OCI-LY1 (cell line): ENCODE results near the gene PRPF38A.

ENCODE experiments used
- H2AFZ ChIP-seq: fragments of 200-600 bp; sonication (generic), shearing (Covaris generic); 2 replicates; pipeline ENCODE4 v1.6.0; 2014; ENCODE audit warnings: antibody characterized with exemption, mild to moderate bottlenecking, low read length
- H3F3A ChIP-seq: fragments of 200-600 bp; sonication (generic), shearing (Covaris generic); 2 replicates; pipeline ENCODE4 v1.6.0; 2014; ENCODE audit warnings: mild to moderate bottlenecking, antibody characterized with exemption, low read length, moderate library complexity; ENCODE audit not compliant: insufficient read depth
- H3K27ac ChIP-seq: fragments of 200-600 bp; sonication (generic); 2 replicates; pipeline ENCODE4 v1.5.1; 2014; ENCODE audit warnings: low read length, mixed run types, mild to moderate bottlenecking, low read depth; ENCODE audit not compliant: poor library complexity, severe bottlenecking
- H3K27me3 ChIP-seq: fragments of 200-600 bp; sonication (generic); 2 replicates; pipeline ENCODE4 v1.6.0; 2014; ENCODE audit warnings: antibody characterized with exemption, mild to moderate bottlenecking, low read length, moderate library complexity; ENCODE audit not compliant: insufficient read depth
- H3K36me3 ChIP-seq: fragments of 200-600 bp; sonication (generic); 2 replicates; pipeline ENCODE4 v1.6.1; 2014; ENCODE audit warnings: mild to moderate bottlenecking, antibody characterized with exemption, low read length, moderate library complexity, mixed read lengths; ENCODE audit not compliant: insufficient read depth
- H3K4me1 ChIP-seq: fragments of 200-600 bp; sonication (generic); 2 replicates; pipeline ENCODE4 v1.5.1; 2014; ENCODE audit warnings: mild to moderate bottlenecking, low read length, moderate library complexity; ENCODE audit not compliant: insufficient read depth, severe bottlenecking
- H3K4me2 ChIP-seq: fragments of 200-600 bp; sonication (generic), shearing (Covaris generic); 2 replicates; pipeline ENCODE4 v1.6.1; 2014; ENCODE audit warnings: low read length
- H3K4me3 ChIP-seq: fragments of 200-600 bp; sonication (generic); 2 replicates; pipeline ENCODE4 v1.5.1; 2014; ENCODE audit warnings: low read length, low read depth, mild to moderate bottlenecking, mixed read lengths; ENCODE audit not compliant: poor library complexity, severe bottlenecking
- H3K79me2 ChIP-seq: fragments of 200-600 bp; shearing (Covaris generic); 2 replicates; pipeline ENCODE4 v1.6.1; 2016; ENCODE audit warnings: mixed run types, low read length, mixed read lengths; ENCODE audit not compliant: insufficient read depth
- H3K9ac ChIP-seq: fragments of 200-600 bp; sonication (generic), shearing (Covaris generic); 2 replicates; pipeline ENCODE4 v1.6.1; 2014; ENCODE audit warnings: mild to moderate bottlenecking, low read length, mixed read lengths
- H3K9me2 ChIP-seq: fragments of 200-600 bp; sonication (generic), shearing (Covaris generic); 2 replicates; pipeline ENCODE4 v1.6.1; 2014; ENCODE audit warnings: low read depth, mild to moderate bottlenecking, low read length, mixed read lengths
- H3K9me3 ChIP-seq: fragments of 200-600 bp; shearing (Covaris generic); 2 replicates; pipeline ENCODE4 v1.6.1; 2014; ENCODE audit warnings: low read length, mixed read lengths
- H4K20me1 ChIP-seq: fragments of 200-600 bp; sonication (generic), shearing (Covaris generic); 2 replicates; pipeline ENCODE4 v1.6.0; 2016; ENCODE audit warnings: mild to moderate bottlenecking, low read length; ENCODE audit not compliant: insufficient read depth
- CTCF ChIP-seq: fragments of 200-600 bp; sonication (generic), shearing (Covaris generic); IDR thresholded peaks from 2 replicates; pipeline ENCODE4 v1.5.1; 2017; ENCODE audit warnings: mild to moderate bottlenecking, antibody characterized with exemption, low read length, moderate library complexity, mixed read lengths
- EZH2 ChIP-seq: fragments of 200-600 bp; sonication (generic), shearing (Covaris generic); IDR thresholded peaks from 2 replicates; pipeline ENCODE4 v1.8.0; 2017; ENCODE audit warnings: borderline replicate concordance, mixed run types, mild to moderate bottlenecking, antibody characterized with exemption, low read length, moderate library complexity, mixed read lengths

PRPF38A gene

GRCh38 chr1:52454779-52455178 is 50.4 kb downstream of the PRPF38A start:
- no peaks in the 10 kb centered on the region for H3K9me2 ChIP-seq
- H3K79me2 ChIP-seq, result no peaks in the 10 kb centered on the region
- H2AFZ ChIP-seq, result no peak overlapping the region
- H3K4me2 ChIP-seq, result no peak overlapping the region
- no peaks in the 10 kb centered on the region for H3F3A ChIP-seq
- H4K20me1 ChIP-seq, result no peaks in the 10 kb centered on the region
- H3K27me3 ChIP-seq, result no peaks in the 10 kb centered on the region
- no peak overlapping the region for H3K4me3 ChIP-seq
- no peak for TF ChIP-seq CTCF
- TF ChIP-seq EZH2, result no peak
- no peak overlapping the region for H3K27ac ChIP-seq
- H3K9ac ChIP-seq, result no peak overlapping the region
- no peaks in the 10 kb centered on the region for H3K4me1 ChIP-seq
- no peaks in the 10 kb centered on the region for H3K9me3 ChIP-seq
- H3K36me3 ChIP-seq, result peaks cover 20% of the 10 kb centered on the region

GRCh38 chr1:52455686-52456085 is 51.3 kb downstream of the PRPF38A start:
- H2AFZ ChIP-seq, result no peak overlapping the region
- H3F3A ChIP-seq, result no peaks in the 10 kb centered on the region
- no peaks in the 10 kb centered on the region for H3K4me1 ChIP-seq
- H3K9ac ChIP-seq, result no peak overlapping the region
- H4K20me1 ChIP-seq, result no peaks in the 10 kb centered on the region
- H3K4me3 ChIP-seq, result no peak overlapping the region
- H3K9me3 ChIP-seq, result no peaks in the 10 kb centered on the region
- H3K4me2 ChIP-seq, result no peak overlapping the region
- no peak overlapping the region for H3K27ac ChIP-seq
- H3K36me3 ChIP-seq, result peaks cover 20% of the 10 kb centered on the region
- H3K79me2 ChIP-seq, result no peaks in the 10 kb centered on the region
- no peaks in the 10 kb centered on the region for H3K27me3 ChIP-seq
- TF ChIP-seq EZH2 (no peak), CTCF (no peak)
- no peaks in the 10 kb centered on the region for H3K9me2 ChIP-seq

GRCh38 chr1:52460694-52461093 is 56.3 kb downstream of the PRPF38A start:
- Histone ChIP-seq H3K4me1 (no peaks in the 10 kb centered on the region), H3K9ac (no peak overlapping the region), H3K4me3 (no peak overlapping the region), H3F3A (no peaks in the 10 kb centered on the region), H3K4me2 (no peak overlapping the region), H3K36me3 (peaks cover 15% of the 10 kb centered on the region; the same call in 1 of the 2 replicates), H2AFZ (no peak overlapping the region), H3K9me3 (no peaks in the 10 kb centered on the region), H4K20me1 (no peaks in the 10 kb centered on the region), H3K27ac (no peak overlapping the region), H3K27me3 (no peaks in the 10 kb centered on the region), H3K9me2 (no peaks in the 10 kb centered on the region), H3K79me2 (no peaks in the 10 kb centered on the region)
- no peak for TF ChIP-seq EZH2
- TF ChIP-seq CTCF, result no peak
